ENCODE results near the gene ATP2A2.
"Not testable (repeated sequence)": the region's sequence is repeated elsewhere in the genome, so short reads cannot be mapped to it uniquely, and the experiment has no call there.

Gene ATP2A2

DNA sequence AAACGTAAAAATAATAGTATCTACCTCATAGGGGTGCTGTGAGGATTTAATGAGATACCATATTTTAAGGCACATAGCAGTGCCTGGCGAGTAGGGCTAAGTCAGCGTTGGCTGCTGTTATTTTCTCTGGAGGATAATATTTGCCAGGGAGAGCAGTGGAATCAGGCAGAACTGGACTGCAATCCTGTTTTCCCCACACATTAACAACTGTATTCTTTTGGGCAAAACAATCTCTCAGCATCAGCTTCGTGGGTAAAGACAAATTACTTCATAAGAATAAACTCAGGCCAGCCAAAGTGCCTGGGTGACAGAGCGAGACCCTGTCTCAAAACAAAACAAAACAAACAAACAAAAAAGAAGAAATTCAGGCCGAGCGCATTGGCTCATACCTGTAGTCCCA is 29.7 kb upstream of the ATP2A2 start:
- no peak overlapping the region for H3K4me3 ChIP-seq (ENCODE audit: low read length)

DNA sequence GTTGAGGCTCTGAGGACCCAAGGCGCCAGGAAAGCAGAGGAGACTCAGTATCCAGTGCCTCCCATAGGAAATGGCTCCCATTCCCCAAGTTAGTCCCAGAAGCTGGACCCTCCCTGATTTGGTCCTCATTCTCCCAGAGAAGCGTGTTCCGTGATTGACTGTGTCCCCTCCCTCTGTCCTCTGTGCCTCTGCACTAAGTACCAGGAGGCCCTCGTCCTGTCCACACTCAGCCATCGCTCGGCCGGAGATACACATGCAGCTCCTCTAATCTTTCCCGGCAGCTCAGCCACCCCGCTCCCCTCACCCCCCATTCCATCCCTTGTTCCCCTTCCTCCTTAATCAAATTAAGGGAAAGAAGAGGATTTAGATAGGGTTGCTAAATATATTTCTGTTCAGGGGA is 28.3 kb upstream of the ATP2A2 start:
- no peak for DNase-seq (ENCODE audit: low read depth)
- H3K4me3 ChIP-seq (ENCODE audit: low read length) = no peak overlapping the region
- TF ChIP-seq, protein P1, sequence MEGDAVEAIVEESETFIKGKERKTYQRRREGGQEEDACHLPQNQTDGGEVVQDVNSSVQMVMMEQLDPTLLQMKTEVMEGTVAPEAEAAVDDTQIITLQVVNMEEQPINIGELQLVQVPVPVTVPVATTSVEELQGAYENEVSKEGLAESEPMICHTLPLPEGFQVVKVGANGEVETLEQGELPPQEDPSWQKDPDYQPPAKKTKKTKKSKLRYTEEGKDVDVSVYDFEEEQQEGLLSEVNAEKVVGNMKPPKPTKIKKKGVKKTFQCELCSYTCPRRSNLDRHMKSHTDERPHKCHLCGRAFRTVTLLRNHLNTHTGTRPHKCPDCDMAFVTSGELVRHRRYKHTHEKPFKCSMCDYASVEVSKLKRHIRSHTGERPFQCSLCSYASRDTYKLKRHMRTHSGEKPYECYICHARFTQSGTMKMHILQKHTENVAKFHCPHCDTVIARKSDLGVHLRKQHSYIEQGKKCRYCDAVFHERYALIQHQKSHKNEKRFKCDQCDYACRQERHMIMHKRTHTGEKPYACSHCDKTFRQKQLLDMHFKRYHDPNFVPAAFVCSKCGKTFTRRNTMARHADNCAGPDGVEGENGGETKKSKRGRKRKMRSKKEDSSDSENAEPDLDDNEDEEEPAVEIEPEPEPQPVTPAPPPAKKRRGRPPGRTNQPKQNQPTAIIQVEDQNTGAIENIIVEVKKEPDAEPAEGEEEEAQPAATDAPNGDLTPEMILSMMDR (conservative IDR thresholded peaks at IDR 0.05; ENCODE audit: low read depth, low read length) = no peak

More for the DNA sequence above, 29.7 kb upstream of the ATP2A2 start:
- TF ChIP-seq, protein P1 (conservative IDR thresholded peaks at IDR 0.05; ENCODE audit: low read depth, low read length) = no peak
- no peak for DNase-seq (ENCODE audit: low read depth)

DNA sequence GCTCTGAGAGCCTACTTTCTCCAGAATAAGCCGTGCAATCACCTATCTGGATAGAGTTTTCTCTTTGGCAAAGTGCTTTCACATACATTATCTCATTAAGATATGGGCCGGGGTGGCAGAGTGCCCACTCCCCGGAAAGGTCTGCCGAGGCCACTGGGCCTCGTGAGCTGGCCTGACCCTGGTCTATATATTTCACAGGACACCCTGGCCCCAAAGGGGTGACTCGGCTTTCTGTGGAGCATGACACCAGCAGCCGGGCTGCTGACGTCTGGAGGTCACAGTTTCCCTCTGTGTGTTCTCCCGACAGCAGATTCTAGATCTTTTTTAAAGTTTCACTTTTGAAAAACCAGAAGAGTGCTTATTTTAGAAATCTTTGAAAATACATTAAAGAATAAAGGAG is 27.9 kb upstream of the ATP2A2 start:
- TF ChIP-seq, protein P1 (conservative IDR thresholded peaks at IDR 0.05; ENCODE audit: low read depth, low read length) = no peak
- peak; percentile 18 for DNase-seq (ENCODE audit: low read depth)
- H3K4me3 ChIP-seq (ENCODE audit: low read length) = peak overlapping the region; percentile 9

DNA sequence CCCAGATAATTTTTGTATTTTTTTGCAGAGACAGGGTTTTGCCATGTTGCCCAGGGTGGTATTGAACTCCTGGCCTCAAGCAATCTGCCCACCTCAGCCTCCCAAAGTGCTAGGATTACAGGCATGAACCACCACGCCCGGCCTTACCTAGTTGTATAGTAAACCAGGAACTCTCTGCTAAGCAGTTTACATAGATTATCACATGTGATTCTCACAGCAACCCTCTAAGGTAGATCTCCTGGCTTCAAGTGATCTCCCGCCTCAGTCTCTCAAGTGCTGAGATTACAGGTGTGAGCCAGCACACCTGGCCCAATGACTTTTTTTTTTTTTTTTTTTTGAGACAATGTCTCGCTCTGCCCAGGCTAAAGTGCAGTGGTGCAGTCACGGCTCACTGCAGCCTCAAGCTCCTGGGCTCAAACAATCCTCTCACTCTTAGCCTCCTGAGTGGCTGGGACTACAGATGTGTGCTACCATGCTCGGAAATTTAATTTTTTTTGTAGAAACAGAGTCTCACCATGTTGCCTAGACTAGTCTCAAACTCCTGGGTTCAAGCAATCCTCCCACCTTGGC is 26.0 kb upstream of the ATP2A2 start:
- TF ChIP-seq, protein P1 (conservative IDR thresholded peaks at IDR 0.05; ENCODE audit: low read depth, low read length) = no peak
- DNase-seq (ENCODE audit: low read depth) = no peak
- no peak overlapping the region for H3K4me3 ChIP-seq (ENCODE audit: low read length)

DNA sequence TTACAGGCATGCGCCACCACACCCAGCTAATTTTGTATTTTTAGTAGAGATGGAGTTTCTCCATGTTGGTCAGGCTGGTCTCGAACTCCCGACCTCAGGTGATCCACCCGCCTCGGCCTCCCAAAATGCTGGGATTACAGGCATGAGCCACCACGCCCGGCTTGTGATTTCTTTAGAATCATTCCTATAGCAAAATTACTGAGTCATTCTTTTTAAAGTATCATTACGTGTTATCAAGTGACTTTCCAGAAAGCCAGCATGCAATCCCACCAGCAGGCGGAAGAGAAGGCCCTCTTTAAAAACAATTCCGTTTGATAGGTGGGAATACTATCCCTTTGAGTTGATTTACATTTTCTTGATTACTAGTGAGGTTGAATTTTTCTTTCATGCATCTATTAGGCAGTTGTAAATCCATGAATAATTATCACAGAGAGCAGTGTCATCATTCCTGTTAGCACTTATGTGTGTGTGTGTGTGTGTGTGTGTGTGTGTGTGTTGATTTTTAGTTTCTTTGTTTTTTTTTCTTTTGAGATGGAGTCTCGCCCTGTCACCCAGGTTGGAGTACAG is 25.1 kb upstream of the ATP2A2 start:
- DNase-seq (ENCODE audit: low read depth); H3K4me3 ChIP-seq (ENCODE audit: low read length): not testable (repeated sequence)

DNA sequence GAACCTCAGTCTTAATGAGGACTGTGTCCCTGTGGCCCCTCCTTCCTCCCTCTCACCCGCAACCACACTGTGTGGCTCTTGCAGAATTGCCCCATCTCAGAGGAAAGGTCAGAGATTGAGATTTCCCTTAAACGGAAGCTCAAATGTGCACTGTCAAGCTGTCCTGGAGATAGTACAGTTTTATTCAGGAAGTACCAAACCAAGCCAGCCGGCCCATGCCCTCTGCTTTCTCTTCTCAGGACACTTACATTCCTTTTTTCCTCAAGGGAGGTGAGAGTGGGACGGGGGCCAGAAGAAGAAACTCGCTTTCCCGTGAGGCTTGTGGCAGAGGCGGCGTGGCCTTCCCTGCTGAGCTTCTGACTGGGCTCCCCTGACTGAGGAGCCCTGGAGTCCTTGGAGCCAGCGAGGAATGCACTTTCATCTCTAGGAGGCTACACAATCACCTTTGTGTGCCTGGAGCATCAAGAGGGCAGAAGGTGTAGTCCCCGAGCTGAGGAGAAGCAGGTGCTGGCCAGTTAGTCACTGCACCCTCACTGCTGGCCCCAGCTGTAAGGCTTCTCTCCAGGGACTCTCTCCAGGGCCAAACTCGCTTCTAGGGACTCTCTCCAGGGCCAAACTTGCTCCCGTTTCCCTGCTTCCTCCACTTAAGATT is 24.1 kb upstream of the ATP2A2 start:
- H3K4me3 ChIP-seq (ENCODE audit: low read length) = no peak overlapping the region
- TF ChIP-seq, protein P1 (conservative IDR thresholded peaks at IDR 0.05; ENCODE audit: low read depth, low read length) = no peak
- DNase-seq (ENCODE audit: low read depth) = no peak

DNA sequence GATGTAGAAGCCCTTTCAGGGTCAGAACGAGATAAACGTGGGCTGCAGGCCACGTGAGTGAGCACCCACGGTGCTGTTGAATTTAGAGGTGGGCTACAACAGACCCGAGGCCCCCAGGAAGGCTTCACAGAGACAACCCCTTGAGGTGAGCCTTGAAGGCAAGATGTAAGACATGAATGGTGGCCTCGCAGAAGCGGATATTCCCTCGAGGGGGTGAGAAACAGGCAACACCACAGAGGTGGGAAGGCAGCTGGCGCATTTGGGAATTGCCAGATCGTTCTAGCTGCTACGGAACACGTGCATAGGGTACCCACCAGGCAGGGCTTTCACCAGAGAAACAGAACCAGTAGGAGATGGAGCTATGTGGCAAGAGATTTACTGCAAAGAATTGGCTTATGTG is 22.6 kb upstream of the ATP2A2 start:
- DNase-seq (ENCODE audit: low read depth) = no peak
- H3K4me3 ChIP-seq (ENCODE audit: low read length) = no peak overlapping the region
- TF ChIP-seq, protein P1 (conservative IDR thresholded peaks at IDR 0.05; ENCODE audit: low read depth, low read length) = no peak
